GM21786 (cell line): ENCODE measurements around the gene ZRANB1.
"Not testable (repeated sequence)": the region's sequence is repeated elsewhere in the genome, so short reads cannot be mapped to it uniquely, and the experiment has no call there.

ENCODE experiments used
- ATAC-seq: cut with Tn5 transposase; IDR thresholded peaks from one replicate; pipeline ENCODE4 v1.9.1; 2021; ENCODE audit not compliant: unreplicated experiment

The ZRANB1 gene

GRCh38 chr10:124941823-124942222 is at the start of gene ZRANB1:
Gene ZRANB1 (plus strand): TSS chr10:124942123. CDS start chr10:124942494, 371 bp downstream.
- ATAC-seq, result no peak

- no peak for ATAC-seq
Measured at GRCh38 chr10:124892905-124893304, 49.0 kb upstream of the ZRANB1 start.

- ATAC-seq, result no peak
Measured at GRCh38 chr10:124894569-124895215, 47.2 kb upstream of the ZRANB1 start.

GRCh38 chr10:124896751-124897150 is 45.2 kb upstream of the ZRANB1 start:
- no peak for ATAC-seq

- ATAC-seq, result no peak
Measured at GRCh38 chr10:124898471-124898870, 43.5 kb upstream of the ZRANB1 start.

- no peak for ATAC-seq
Measured at GRCh38 chr10:124899151-124899550, 42.8 kb upstream of the ZRANB1 start.

- no peak for ATAC-seq
Measured at GRCh38 chr10:124902462-124902861, 39.5 kb upstream of the ZRANB1 start.

- no peak for ATAC-seq
Measured at GRCh38 chr10:124903111-124903510, 38.8 kb upstream of the ZRANB1 start.

GRCh38 chr10:124904796-124905195 is 37.1 kb upstream of the ZRANB1 start:
- ATAC-seq, result no peak

- ATAC-seq, result no peak
Measured at GRCh38 chr10:124906551-124907001, 35.3 kb upstream of the ZRANB1 start.

GRCh38 chr10:124909563-124909962 is 32.4 kb upstream of the ZRANB1 start:
- no peak for ATAC-seq

GRCh38 chr10:124911124-124912067 is 30.5 kb upstream of the ZRANB1 start:
- ATAC-seq, result no peak

GRCh38 chr10:124912101-124912886 is 29.6 kb upstream of the ZRANB1 start:
- no peak for ATAC-seq

- ATAC-seq, result no peak
Measured at GRCh38 chr10:124913167-124913566, 28.8 kb upstream of the ZRANB1 start.

- ATAC-seq, result not testable (repeated sequence)
Measured at GRCh38 chr10:124914398-124914797, 27.5 kb upstream of the ZRANB1 start.

GRCh38 chr10:124916098-124916584 is 25.8 kb upstream of the ZRANB1 start:
- peak; percentile 3 for ATAC-seq

- peak; percentile 93 for ATAC-seq
Measured at GRCh38 chr10:124916585-124917427, 25.1 kb upstream of the ZRANB1 start.

- no peak for ATAC-seq
Measured at GRCh38 chr10:124917428-124918190, 24.3 kb upstream of the ZRANB1 start.

- ATAC-seq, result no peak
Measured at GRCh38 chr10:124918191-124918830, 23.6 kb upstream of the ZRANB1 start.
